Gastroesophageal sphincter (tissue), 4 donors: ENCODE results near the gene RPAP2. TPM values are rescaled to one million over a fixed set of nuclear protein-coding genes. Genes with fewer than 3 reads are reported as not detected.
"Not testable (repeated sequence)": the region's sequence is repeated elsewhere in the genome, so short reads cannot be mapped to it uniquely, and the experiment has no call there.

Experiments used
- ATAC-seq: fragments of 150-250 bp; one replicate; pipeline ENCODE4 v1.9.1; 2016; ENCODE audit warnings: mild to moderate bottlenecking, moderate library complexity
- H3K27ac ChIP-seq, 4 donors: fragments of 200-600 bp; sonication (generic) in 3 of 4; 1 replicate in 3 of 4; 2 replicates in 1 of 4; pipeline ENCODE4 v1.5.1; 2016 to 2019
- H3K27me3 ChIP-seq: fragments of 200-600 bp; sonication (generic); one replicate; pipeline ENCODE4 v1.5.1; 2019
- H3K36me3 ChIP-seq, 2 donors: fragments of 200-600 bp; sonication (generic); one replicate each; pipeline ENCODE4 v1.5.1; 2019; ENCODE audit warnings: control low read depth in 1 of 2
- H3K4me1 ChIP-seq, 3 donors: fragments of 200-600 bp; sonication (generic); 1 replicate in 2 of 3; 2 replicates in 1 of 3; pipeline ENCODE4 v1.5.1; 2016 to 2019; ENCODE audit warnings: control low read depth in 2 of 3
- H3K4me3 ChIP-seq, 2 donors: fragments of 200-600 bp; sonication (generic); one replicate each; pipeline ENCODE4 v1.5.1; 2019; ENCODE audit warnings: mild to moderate bottlenecking in 1 of 2, moderate library complexity in 1 of 2
- H3K9me3 ChIP-seq, 3 donors: fragments of 200-600 bp; sonication (generic); one replicate each; pipeline ENCODE4 v1.5.1; 2017 to 2019; ENCODE audit warnings: control low read depth in 2 of 3
- CTCF ChIP-seq, 4 experiments: fragments of 200-600 bp in 2 of 4; fragments of 450-650 bp in 2 of 4; sonication (generic) in 1 of 4; IDR thresholded peaks; one replicate each; pipeline ENCODE4 v1.5.1; 2017 to 2019; ENCODE audit warnings: antibody characterized with exemption in 4 of 4, mild to moderate bottlenecking in 2 of 4, moderate library complexity in 2 of 4
- EP300 ChIP-seq: sonication (generic); formaldehyde crosslinking; IDR thresholded peaks from one replicate; pipeline ENCODE4 v1.6.1; 2017; ENCODE audit warnings: antibody characterized with exemption, mild to moderate bottlenecking
- POLR2A ChIP-seq, 2 donors: fragments of 450-650 bp; IDR thresholded peaks; one replicate each; pipeline ENCODE4 v1.6.1; 2017; ENCODE audit warnings: antibody characterized with exemption in 2 of 2, mild to moderate bottlenecking in 2 of 2, moderate library complexity in 1 of 2
- POLR2AphosphoS5 ChIP-seq: sonication (generic); formaldehyde crosslinking; IDR thresholded peaks from one replicate; pipeline ENCODE4 v1.6.1; 2017; ENCODE audit warnings: antibody characterized with exemption
- WGBS, 2 donors: methylation state at CpG; one replicate each; pipeline ENCODE4 v1.1.5; 2018; ENCODE audit warnings: low coverage in 1 of 2; 5-methylcytosine and 5-hydroxymethylcytosine counted together
- total RNA-seq, 4 donors: library from RNA; depleted of rRNA; stranded (reverse); fragments of >200 nt; gene quantifications; one replicate each; pipeline ENCODE4 v1.1.0, GENCODE V29; 2016

Gene RPAP2
- total RNA-seq: 10 to 100 TPM; 16.8 to 31.8 (median 18.8) TPM

DNA sequence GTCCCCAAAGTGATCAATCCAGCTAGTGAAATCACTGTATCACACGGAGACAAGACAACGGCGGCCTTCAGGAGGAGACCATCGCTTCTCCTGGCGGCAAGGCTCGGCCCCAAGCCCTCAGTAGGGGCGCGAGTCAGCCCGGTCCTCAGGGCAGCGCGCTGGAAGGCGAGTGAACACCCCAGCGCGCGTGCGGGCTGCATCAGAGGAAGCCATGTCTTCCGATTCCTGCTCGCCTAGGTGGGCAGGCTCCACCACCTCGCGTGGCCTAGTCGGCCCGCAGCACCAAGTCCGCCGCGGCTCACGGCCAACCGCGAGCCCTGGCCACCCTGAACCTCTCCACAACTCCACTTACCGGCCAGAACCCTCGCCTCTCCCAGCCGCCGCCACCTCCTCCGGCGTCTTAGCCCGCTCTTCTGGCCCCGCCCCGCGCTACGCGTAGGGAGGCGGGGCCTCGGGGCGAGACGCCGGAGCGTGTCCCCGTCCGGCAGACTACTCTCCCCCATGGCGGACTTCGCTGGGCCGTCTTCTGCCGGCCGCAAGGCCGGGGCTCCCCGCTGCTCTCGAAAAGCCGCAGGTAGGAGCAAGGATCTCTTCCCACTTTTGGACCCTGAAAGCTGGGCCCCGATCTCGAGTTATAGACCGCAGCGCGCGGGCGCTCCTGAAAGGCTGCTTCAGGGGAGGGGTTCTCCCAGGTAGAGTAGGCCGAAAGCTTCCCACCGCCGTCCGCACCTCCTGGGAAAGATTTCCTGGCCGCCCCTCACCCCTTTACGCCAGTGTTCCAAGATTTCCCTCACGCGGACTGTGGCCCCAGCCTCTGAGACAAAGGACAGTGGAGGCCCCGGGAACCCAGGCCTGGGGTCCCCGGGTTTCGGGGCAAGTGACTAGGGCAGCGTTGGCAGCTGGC is at the start of gene RPAP2, which contains the start of gene GLMN:
TSS of gene RPAP2 (plus strand) at position 487 of the 904 bp plus-strand sequence. CDS start at position 502, 15 bp downstream.
TSS of gene GLMN (minus strand) at position 415 of the 904 bp plus-strand sequence. CDS start 988 bp downstream, outside the sequence.
- peak; percentile 99 for ATAC-seq
- no peaks in the 10 kb centered on the region for H3K9me3 ChIP-seq
- WGBS, 2 donors: 0% methylated on average over 5 of the region's 76 CpGs; no CpG with 5 or more reads in 1 of the 2 donors
- H3K36me3 ChIP-seq: peaks cover 0 to 18% of the 10 kb centered on the region in 2 donors
- peak within 1 kb of the TSS; percentile 76 to 85 for H3K4me3 ChIP-seq
- peak within 1 kb of the TSS; percentile 67 to 96 (median 94) for H3K27ac ChIP-seq
- peaks cover 0 to 54% (median 0%) of the 10 kb centered on the region in 3 donors for H3K4me1 ChIP-seq
- peak in 1 of 4 experiments; percentile 13 for TF ChIP-seq CTCF (IDR thresholded peaks at IDR 0.05)
- TF ChIP-seq POLR2A (IDR thresholded peaks at IDR 0.05): peak; percentile 72 to 77
- peak; percentile 78 for TF ChIP-seq POLR2AphosphoS5
- TF ChIP-seq EP300: no peak
- H3K27me3 ChIP-seq: no peaks in the 10 kb centered on the region

DNA sequence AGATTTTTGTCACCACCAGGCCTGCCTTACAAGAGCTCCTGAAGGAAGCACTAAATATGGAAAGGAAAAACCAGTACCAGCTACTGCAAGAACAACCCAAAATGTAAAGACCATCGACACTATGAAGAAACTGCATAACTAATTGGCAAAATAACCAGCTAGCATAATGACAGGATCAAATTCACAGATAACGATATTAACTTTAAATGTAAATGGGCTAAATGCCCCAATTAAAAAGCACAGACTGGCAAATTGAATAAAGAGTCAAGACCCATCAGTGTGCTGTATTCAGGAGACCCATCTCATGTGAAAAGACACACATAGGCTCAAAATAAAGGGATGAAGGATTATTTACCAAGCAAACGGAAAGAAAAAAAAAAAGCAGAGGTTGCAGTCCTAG is 44.1 kb upstream of the RPAP2 start:
- not testable (repeated sequence) for ATAC-seq, H3K27ac ChIP-seq, H3K27me3 ChIP-seq, H3K4me1 ChIP-seq, H3K4me3 ChIP-seq
- peaks cover 3 to 54% of the 10 kb centered on the region in 2 donors for H3K36me3 ChIP-seq
- 61% methylated on average over 3 of the region's 3 CpGs for WGBS, 2 donors
- peaks cover 0 to 12% (median 0%) of the 10 kb centered on the region in 3 donors for H3K9me3 ChIP-seq

- no peaks in the 10 kb centered on the region for H3K27me3 ChIP-seq
- no peak for ATAC-seq
- TF ChIP-seq POLR2A (IDR thresholded peaks at IDR 0.05) (no peak), POLR2AphosphoS5 (no peak), CTCF (IDR thresholded peaks at IDR 0.05) (no peak), EP300 (no peak)
- H3K9me3 ChIP-seq: peaks cover 0 to 12% (median 0%) of the 10 kb centered on the region in 3 donors
- WGBS, 2 donors: 60 to 71% methylated on average over 1 of the region's 1 CpG
- no peaks in the 10 kb centered on the region for H3K4me1 ChIP-seq
- H3K36me3 ChIP-seq: peaks cover 3 to 73% of the 10 kb centered on the region in 2 donors
- H3K27ac ChIP-seq: no peak overlapping the region
- H3K4me3 ChIP-seq: no peak overlapping the region
Measured at GRCh38 chr1:92259350-92259749, 39.5 kb upstream of the RPAP2 start.

- WGBS, 2 donors: 85 to 92% methylated on average over 2 to 3 of the region's 3 CpGs
- ATAC-seq: no peak
- Histone ChIP-seq H3K9me3 (no peaks in the 10 kb centered on the region), H3K4me3 (no peak overlapping the region), H3K36me3 (peaks cover 0 to 86% of the 10 kb centered on the region in 2 donors), H3K27me3 (no peaks in the 10 kb centered on the region), H3K4me1 (no peaks in the 10 kb centered on the region), H3K27ac (no peak overlapping the region)
- TF ChIP-seq POLR2AphosphoS5 (no peak), CTCF (IDR thresholded peaks at IDR 0.05) (no peak), EP300 (no peak), POLR2A (IDR thresholded peaks at IDR 0.05) (no peak)
Measured at GRCh38 chr1:92262516-92262915, 36.3 kb upstream of the RPAP2 start.

DNA sequence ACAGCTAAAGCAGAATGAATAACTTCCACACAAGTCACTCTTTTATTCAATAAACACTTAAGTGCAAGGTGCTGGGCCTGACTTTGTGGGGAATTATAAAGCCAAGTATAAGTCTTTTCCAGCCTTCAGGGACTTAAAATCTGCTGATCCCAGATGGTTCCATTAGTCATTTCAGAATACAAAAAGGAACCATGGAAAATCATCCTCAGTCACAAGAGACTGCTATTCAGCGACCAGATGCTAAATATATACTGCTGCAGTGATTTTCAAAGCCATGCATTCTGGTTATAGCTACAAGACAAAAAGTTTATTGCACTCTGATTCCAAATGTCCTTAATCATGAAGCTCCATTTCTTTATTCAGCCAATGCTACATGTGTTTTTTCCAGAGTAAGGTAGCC is 25.8 kb upstream of the RPAP2 start:
- no peaks in the 10 kb centered on the region for H3K9me3 ChIP-seq
- no peak overlapping the region for H3K27ac ChIP-seq
- H3K27me3 ChIP-seq: no peaks in the 10 kb centered on the region
- H3K36me3 ChIP-seq: peaks cover 0 to 76% of the 10 kb centered on the region in 2 donors
- TF ChIP-seq POLR2A (IDR thresholded peaks at IDR 0.05): no peak
- TF ChIP-seq POLR2AphosphoS5: no peak
- TF ChIP-seq EP300: no peak
- no peak for TF ChIP-seq CTCF (IDR thresholded peaks at IDR 0.05)
- H3K4me1 ChIP-seq: no peaks in the 10 kb centered on the region
- WGBS, 2 donors: 50 to 83% methylated on average over 1 of the region's 1 CpG
- no peak for ATAC-seq
- no peak overlapping the region for H3K4me3 ChIP-seq
